ENCODE measurements around the gene ZNF398.

DNA sequence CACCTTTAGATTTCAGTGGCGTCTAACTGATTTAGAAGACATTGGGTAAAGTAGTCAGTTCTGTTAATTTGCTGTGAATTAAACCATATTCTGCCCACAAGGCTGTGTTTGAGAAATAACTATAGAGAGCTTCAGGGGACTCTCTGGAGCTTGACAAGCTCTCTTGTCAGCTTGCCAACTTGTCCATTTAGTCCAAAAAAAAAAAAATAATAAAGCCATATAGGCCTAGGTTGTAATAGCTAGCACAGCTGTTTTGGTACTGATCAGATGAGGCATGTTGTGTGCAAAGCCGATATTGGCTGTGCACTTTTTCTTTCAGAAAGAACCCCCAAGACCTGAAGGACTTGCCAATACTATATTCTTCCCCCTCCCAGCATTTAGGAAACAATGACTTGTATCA, 27.9 kb downstream of the ZNF398 start:
- TF ChIP-seq, protein P1, sequence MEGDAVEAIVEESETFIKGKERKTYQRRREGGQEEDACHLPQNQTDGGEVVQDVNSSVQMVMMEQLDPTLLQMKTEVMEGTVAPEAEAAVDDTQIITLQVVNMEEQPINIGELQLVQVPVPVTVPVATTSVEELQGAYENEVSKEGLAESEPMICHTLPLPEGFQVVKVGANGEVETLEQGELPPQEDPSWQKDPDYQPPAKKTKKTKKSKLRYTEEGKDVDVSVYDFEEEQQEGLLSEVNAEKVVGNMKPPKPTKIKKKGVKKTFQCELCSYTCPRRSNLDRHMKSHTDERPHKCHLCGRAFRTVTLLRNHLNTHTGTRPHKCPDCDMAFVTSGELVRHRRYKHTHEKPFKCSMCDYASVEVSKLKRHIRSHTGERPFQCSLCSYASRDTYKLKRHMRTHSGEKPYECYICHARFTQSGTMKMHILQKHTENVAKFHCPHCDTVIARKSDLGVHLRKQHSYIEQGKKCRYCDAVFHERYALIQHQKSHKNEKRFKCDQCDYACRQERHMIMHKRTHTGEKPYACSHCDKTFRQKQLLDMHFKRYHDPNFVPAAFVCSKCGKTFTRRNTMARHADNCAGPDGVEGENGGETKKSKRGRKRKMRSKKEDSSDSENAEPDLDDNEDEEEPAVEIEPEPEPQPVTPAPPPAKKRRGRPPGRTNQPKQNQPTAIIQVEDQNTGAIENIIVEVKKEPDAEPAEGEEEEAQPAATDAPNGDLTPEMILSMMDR (tag by site-specific recombination; IDR thresholded peaks at IDR 0.05) = no peak
- TF ChIP-seq HOXA7 (CRISPR knock-in tag; IDR thresholded peaks at IDR 0.05; ENCODE audit: borderline replicate concordance) = no peak
- no peak for TF ChIP-seq YY1 (tag by site-specific recombination; IDR thresholded peaks at IDR 0.05)
- TF ChIP-seq, protein P2, sequence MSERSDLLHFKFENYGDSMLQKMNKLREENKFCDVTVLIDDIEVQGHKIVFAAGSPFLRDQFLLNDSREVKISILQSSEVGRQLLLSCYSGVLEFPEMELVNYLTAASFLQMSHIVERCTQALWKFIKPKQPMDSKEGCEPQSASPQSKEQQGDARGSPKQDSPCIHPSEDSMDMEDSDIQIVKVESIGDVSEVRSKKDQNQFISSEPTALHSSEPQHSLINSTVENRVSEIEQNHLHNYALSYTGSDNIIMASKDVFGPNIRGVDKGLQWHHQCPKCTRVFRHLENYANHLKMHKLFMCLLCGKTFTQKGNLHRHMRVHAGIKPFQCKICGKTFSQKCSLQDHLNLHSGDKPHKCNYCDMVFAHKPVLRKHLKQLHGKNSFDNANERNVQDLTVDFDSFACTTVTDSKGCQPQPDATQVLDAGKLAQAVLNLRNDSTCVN (tag by site-specific recombination; optimal IDR thresholded peaks at IDR 0.05) = no peak

All from HEK293 (cell line).